Left ventricle myocardium superior (tissue), 1 donor: ENCODE results near the gene PHPT1. TPM values are rescaled to one million over a fixed set of nuclear protein-coding genes. Genes with fewer than 3 reads are reported as not detected.
"Not testable (repeated sequence)": the region's sequence is repeated elsewhere in the genome, so short reads cannot be mapped to it uniquely, and the experiment has no call there.

Source experiments
- ATAC-seq: fragments of 200-7000 bp; cut with Tn5 transposase; one replicate; pipeline ENCODE4 v1.9.1; 2020; ENCODE audit warnings: mild to moderate bottlenecking, moderate library complexity
- DNase-seq: peaks from one replicate; pipeline ENCODE4 v3.0.0-alpha.2; 2020
- intact Hi-C: fragments of 100-400 bp; cut with micrococcal nuclease; formaldehyde crosslinking; loops from one replicate; pipeline ENCODE4 v1.11.0; 2022
- long read RNA-seq: library from polyadenylated mRNA; unstranded; transcript quantifications from one replicate; pipeline ENCODE4 v2.0.0, GENCODE V29; 2021
- total RNA-seq: library from RNA; stranded (reverse); fragmentation: NEBNext Ultra II Directional; extraction: Animal tissue kit (Norgen Biotek cat#: 25700); gene quantifications from one replicate; pipeline ENCODE4 v1.2.1, GENCODE V29; 2021
- donor health status: DM: no; HTN: yes; CAD: no; lungs with severe emphysema.

The PHPT1 gene
- 357 TPM for total RNA-seq
- long read RNA-seq, transcript PHPT1-201 (3 exons, 890 nt): major isoform, 184 of 452 reads
- long read RNA-seq, transcript PHPT1-205 (3 exons, 1,316 nt): minor isoform, 11 of 452 reads
- long read RNA-seq, transcript PHPT1-204 (2 exons, 627 nt): minor isoform, 70 of 452 reads
- long read RNA-seq, transcript PHPT1-206 (4 exons, 618 nt): minor isoform, 9 of 452 reads
- long read RNA-seq, partial matches to known transcripts: 31 of 452 reads
- long read RNA-seq, other reads (novel, unspliced or antisense): 146 of 452 reads

DNA sequence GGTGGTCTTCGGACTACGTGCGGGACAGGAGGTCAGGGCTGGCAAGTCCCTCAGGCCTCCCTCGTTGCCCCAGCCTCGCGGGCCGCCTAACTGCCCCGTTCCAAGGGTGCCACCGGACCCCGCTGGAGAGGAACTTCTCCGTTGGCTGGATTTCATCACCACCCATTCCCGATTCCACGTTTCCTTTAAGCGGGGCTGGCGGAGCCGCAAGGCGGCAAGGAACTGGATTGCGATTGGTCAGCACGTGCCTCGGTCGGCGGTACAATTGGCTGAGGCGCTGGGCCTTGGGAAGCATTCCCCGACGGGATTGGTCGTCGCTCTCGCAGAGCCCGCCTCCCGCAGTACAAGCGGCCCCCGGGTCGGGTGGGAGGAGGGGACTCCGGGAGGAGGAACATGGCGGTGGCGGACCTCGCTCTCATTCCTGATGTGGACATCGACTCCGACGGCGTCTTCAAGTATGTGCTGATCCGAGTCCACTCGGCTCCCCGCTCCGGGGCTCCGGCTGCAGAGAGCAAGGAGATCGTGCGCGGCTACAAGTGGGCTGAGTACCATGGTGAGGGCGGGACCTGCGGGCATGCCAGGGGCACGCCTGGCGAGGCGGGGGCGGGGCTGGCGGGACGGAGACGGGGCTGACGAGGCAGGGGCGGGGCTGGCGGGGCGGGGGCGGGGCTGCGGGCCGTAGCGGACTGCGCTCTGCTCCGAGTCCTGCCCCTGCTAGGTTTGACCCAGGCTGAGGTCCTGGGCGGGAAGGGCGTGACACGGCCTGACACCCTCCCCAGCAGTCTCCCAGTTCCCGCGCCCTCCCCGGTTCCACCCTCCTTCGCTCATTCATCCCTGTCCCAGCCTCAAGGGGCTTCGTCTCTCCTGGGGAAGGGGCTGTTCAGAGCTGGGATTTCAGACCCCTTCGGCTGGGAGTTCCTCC lies at the start of gene PHPT1:
Gene PHPT1 (plus strand): TSS at position 372 of the 922 bp plus-strand sequence. CDS start 22 bp downstream, at position 394.
- intact Hi-C loops: no loop called here
- ATAC-seq: peak; percentile 84

DNA sequence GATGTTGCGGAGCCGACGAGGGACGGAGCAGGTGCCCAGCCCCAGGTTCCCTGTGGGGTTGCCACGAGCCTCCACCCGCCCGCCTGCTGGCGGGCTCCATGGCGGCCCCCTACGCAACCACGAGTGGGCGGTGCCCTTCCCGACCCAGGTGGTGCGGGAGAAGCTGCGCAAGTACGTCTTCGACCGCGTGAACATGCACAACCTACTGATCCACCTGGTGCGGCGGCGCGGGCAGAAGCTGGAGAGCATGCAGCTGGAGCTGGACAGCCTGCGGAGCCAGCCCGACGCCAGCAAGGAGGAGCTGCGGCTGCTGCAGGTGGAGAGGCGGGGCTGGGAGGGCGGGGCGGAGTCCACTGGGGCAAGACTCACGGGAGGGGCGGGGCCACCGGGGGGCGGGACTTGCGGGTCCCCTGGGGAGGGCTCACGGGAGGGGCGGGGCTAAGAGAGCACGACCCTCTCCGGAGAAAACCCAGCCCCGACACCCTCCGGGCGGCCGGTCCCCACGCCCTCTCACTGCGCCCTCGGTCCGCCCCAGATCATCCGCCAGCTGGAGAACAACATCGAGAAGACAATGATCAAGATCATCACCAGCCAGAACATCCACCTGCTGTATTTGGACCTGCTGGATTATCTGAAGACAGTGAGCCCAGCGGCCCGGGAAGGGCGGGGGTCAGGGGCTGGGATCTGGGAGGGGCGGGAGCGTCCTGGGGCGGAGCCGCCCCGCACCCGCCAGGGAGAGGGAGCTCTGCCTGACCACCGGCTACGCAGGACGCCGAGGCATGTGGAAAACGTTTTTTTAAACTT lies 49.2 kb upstream of the PHPT1 start:
- peak; percentile 92 for DNase-seq
- peak; percentile 87 for ATAC-seq
- intact Hi-C loops: no loop called here

More for the DNA sequence above, at the start of gene PHPT1:
- peak; percentile 99 for DNase-seq

DNA sequence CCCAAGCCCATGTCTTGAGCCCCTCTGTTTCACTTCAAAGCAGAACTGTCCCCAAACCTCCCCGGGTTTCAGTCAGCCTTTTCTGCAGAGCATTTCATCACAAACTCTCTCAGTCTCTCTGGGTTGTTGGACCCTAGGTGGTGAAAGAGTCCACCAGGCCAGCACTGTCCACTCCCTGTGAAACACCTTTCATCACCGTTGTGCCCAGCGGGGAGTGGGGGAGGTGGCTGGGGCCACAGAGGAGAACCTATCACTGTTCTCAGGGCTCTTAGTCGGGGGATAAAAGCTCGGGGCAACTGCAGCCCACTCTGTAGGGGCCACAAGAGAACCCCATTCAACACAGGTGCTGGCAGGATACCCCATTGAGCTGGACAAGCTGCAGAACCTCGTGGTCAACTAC lies 46.9 kb upstream of the PHPT1 start:
- intact Hi-C loops: no loop called here
- DNase-seq (peak; percentile 23), ATAC-seq (no peak)

DNA sequence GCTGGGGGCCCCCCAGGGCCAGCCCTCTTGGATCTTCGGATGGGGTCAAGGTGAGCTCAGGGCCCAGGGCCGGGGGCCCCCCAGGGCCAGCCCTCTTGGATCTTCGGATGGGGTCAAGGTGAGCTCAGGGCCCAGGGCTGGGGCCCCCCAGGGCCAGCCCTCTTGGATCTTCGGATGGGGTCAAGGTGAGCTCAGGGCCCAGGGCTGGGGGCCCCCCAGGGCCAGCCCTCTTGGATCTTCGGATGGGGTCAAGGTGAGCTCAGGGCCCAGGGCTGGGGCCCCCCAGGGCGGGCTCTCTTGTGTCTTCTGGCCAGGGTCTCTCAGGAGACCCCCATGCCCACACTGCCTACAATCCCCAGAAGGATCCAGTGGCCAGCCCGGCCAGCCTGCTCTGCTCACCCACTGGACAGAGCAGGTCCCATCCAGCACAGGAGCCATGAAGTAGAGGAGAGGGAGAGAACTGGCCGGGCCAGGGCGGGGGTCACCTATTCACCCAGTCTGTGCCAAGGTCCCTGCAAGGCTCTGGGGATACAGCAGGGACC lies 46.1 kb upstream of the PHPT1 start:
- ATAC-seq, intact Hi-C loops: not testable (repeated sequence)
- peak; percentile 8 for DNase-seq

DNA sequence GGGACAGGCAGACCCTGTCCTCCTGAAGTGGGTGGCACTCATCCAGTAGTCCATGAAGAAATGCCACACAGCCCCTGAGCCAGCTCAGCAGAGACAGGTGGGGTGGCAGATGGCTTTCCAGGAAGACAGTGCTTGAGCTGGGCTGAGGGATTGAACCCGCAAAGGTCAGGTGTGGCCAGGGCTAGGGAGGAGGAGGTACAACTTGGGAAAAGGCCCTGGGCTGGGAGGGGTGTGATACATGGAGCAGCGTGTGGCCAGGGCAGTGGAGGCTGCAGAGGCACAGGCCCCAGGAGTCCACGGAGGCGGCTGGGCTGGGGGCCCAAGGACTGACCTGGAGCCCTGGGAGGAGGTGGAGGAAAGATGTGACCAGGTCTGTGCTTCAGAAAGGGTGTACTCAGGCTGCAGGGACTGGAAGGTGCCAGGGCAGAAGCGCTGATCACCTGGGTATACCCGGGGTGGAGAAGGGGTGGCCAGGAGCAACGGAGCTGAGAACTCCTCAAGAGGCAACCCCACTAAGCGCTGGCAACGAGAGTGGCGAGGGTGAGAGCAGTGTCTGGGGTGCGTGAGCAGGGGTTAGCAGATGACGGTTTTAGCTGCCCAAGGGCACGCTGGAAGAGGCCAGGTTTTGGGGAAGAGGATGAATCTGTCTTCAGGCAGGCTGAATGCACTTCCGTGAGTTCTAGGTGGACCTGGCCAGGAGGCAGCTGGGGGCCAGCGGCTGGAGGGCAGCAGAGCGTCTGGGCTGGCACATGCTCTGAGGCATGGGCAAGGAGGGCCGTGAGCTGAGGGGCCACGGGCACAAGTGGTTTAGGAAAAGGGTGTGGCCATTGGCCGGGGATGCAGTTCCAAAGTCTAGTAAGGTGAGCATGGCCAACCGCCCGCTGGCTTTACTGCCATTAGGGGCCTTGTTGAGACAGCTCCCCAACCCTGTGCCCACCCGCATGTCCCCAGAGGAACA lies 45.4 kb upstream of the PHPT1 start:
- ATAC-seq: no peak
- peak; percentile 30 for DNase-seq
- intact Hi-C loops: no loop called here

DNA sequence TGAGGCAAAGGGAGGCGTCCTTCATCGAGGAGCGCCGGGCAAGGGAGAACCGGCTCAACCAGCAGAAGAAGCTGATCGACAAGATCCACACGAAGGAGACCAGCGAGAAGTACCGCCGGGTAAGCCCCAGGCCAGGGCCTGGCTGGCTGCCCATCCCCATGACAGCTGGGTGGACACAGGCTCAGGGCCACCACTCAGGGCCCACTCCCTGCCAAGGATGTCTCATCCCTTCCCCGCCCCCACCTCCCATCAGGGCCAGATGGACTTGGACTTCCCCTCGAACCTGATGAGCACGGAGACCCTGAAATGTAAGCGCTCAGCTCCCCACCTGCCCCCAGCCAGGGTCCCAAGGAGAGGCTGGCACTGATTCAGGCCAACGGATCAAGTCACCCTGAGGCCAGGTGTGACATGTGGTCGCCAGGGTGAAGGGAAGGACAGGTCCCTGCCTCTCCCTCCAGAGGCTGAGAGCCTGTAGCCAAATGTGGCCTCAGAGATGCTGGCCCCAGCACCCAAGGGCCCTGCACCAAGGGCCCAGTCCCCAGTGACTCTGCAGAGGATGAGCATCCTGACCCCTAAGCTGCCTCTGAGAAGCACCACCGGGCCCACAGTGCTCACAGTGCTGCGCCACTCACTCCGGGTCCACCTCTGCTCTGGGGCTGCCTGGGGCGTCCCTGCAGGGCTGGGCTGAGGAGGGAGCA lies 44.6 kb upstream of the PHPT1 start:
- DNase-seq (peak; percentile 17), ATAC-seq (no peak)
- intact Hi-C loops: no loop called here

DNA sequence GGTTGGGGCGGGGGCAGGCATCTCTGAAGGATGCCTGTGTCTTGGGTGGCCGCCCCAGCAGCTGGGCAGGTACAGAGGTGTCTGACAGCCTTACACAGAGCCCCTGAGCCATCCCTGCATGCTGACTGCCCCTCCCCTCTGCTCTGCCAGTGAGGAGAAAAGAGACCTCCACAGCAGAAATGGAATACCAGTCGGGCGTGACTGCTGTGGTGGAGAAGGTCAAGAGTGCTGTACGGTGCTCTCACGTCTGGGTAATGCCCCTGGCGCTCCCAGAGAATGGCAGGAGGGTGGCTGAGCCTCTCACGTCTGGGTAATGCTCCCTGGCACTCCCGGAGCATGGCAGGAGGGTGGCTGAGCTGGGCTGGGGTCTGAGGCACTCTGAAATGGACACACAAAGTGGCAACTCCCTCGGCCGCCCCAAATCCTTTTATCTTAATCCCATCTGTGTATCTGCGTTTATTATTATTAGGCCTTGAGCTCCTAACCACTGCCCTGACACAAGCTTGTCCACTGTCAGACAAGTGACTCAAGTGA lies 43.9 kb upstream of the PHPT1 start:
- ATAC-seq (no peak), DNase-seq (peak; percentile 28)
- intact Hi-C loops: no loop called here

DNA sequence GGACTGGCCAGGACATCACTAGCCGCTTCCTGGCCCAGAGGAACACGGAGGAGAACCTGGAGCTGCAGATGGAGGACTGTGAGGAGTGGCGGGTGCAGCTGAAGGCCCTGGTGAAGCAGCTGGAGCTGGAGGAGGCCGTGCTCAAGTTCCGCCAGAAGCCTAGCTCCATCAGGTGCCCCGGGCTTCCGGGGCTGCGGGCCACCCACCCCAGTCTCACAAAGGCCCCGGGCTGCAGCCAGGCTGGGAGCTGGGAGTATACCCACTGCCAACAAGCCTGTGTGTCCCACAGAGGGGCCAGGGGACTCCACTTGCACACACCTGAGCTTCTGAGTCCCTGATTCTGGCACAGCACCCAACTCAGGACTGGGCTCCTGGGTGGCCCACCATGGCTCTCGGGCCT lies 43.1 kb upstream of the PHPT1 start:
- ATAC-seq: no peak
- intact Hi-C loops: no loop called here
- peak; percentile 28 for DNase-seq

DNA sequence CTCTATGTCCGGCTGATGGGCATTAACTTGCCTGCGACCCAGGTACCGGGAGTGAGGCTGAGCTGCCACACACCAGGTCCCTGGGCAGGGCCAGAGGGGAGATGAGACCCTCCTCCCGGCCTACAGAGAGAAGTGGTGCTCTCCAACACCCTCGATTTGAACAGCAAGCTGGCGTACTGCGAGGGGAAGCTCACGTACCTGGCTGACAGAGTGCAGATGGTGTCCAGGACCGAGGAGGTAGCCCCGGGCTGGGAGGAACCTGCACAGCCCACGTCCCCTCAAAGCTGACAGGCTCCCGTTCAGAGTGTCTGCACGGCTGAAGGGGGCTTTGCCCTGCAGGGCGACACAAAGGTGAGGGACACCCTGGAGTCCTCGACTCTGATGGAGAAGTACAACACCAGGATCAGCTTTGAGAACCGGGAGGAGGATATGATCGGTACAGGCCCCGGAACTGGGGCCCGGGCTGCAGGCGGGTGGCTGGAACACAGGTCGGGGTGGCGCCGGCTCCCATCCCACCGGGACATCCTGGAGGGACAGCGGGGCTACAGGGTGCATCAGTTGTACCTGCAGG lies 42.5 kb upstream of the PHPT1 start:
- no peak for ATAC-seq
- intact Hi-C loops: no loop called here
- peak; percentile 30 for DNase-seq

DNA sequence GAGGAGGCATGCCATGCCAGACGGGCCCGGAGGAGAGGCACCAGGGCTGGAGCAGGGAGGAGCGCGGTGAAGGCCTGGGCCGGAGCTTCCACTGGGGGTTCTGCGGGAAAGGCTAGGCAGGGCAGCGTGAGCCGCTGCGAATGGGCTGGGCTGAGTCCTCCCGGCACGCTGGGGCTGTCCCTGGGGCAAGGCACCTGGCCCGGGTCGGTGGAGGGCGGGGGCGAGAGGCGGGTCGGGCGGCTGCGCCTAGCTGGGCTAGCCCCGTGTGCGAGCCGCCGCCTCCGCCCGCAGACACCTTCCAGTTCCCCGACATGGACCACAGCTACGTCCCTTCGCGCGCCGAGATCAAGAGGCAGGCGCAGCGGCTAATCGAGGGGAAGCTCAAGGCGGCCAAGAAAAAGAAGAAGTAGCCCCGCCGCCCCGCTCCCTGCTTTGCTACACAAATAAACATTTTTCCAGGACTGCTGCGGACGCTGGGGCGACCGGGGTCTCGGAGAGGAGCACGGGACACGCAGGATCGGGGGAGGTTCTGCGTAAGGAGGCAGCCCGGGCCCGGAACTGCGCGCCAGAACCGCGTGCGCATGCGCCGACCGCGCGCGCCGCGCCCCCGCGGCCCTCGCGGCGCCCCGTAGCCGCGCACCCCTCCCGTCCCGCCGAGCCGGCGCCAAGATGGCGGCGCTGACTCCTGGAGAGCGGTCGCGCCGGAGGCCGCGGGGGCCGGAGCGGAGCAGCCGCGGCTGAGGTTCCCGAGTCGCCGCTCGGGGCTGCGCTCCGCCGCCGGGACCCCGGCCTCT lies 41.7 kb upstream of the PHPT1 start, which contains the start of gene RABL6:
Gene RABL6 (plus strand): TSS at position 668 of the 794 bp plus-strand sequence. CDS start 249 bp downstream, outside the sequence.
- intact Hi-C loops: no loop called here
- ATAC-seq: peak; percentile 92
- peak; percentile 90 for DNase-seq

DNA sequence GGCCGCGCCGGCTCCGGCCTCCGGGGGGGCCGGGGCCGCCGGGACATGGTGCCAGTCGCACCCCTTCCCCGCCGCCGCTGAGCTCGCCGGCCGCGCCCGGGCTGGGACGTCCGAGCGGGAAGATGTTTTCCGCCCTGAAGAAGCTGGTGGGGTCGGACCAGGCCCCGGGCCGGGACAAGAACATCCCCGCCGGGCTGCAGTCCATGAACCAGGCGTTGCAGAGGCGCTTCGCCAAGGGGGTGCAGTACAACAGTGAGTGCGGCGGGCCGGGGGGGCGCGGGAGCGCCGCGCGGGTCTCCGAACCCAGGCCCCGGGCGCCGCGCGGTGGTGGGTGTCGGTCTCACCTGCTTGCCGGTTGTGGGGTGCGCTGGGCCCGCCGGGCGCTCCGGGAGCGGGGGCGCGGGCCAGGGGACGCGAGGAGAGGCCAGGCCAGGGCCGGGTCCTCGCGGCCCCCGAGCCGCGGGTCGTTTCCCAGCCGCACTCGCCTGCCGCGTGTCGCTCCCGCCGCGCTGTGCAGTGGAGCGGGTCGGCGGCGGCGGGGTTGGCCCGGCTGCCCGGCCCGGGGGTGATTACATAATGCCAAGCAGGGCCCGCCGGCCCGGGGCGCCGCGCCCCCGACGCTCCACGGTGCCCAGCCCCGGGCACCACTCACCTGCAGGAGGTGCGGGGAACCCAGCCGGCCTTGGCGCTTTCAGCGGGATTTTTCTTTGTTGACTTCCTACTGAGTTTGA lies 41.0 kb upstream of the PHPT1 start:
- intact Hi-C loops: no loop called here
- ATAC-seq (peak; percentile 11), DNase-seq (peak; percentile 62)

DNA sequence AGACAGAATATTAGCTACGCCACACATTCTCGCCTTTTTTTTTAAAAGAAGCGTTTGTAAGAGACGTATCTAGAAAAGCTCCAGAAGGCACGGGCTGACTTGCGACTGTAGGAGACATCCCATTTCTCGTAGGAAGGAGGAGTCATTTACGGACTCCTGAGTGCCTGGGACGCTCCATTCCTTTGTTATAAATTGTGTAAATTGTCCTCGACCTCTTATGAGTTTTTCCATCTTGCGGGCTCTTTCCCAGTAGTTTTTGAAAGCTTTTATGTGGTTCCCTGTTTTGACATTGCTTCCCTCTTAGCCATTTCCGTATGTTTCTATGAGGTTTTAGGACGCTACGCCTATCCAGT lies 40.4 kb upstream of the PHPT1 start:
- no peak for DNase-seq

DNA sequence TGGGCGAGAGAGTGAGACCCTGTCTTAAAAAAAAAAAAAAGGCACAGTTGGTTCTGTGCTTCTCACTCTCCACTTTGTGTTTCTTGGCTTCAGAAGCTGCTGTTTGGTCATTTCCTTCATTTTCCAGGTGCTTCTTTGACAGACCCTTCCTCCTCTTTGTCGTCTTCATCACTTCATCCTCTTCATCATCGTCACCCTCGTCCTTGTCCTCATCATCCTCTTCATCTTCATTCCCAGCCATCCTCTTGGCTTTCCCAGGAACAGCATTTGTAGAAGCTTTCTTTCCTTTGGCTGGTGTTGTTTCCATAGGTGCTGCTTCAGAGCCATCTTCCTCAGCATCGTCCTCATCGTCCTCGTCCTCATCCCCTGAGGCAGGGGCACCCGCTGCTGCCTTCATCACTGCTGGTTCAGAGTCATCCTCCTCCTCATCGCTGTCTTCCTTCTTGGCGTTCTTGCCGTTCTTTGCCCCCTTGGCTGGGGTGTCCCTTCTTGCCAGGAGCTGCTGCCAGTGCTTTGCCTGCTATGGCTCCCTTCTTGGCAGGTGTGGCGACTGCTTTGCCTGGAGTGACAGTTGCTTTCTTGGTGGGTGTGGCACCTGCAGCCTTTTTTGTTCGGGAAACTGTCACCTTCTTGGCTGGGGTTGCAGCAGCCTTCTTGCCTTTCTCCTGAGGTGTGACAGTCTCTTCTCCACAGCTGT lies 34.3 kb upstream of the PHPT1 start:
- no peak for DNase-seq
- intact Hi-C loops: no loop called here
- no peak for ATAC-seq

More for the DNA sequence above, 40.4 kb upstream of the PHPT1 start:
- ATAC-seq: no peak
- intact Hi-C loops: no loop called here

DNA sequence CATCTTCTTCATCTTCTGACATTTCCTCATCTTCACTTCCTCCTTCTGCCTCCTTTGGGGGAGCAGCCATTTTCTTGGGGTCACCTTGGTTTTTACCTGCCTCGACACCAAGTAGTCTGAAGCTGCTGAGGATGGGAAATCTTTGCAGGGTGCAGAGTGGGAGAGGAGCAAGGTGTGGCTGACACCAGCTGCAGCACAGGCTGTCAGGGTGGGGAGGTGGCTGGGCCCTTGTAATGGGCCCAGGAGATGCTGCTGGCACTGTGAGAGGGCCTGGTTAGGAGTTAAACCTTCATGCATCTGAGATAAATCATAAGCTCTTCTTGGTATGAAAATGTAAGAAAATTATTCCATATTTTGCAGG lies 33.8 kb upstream of the PHPT1 start:
- intact Hi-C loops: no loop called here
- no peak for DNase-seq
- ATAC-seq: no peak
